Hepatocyte (in vitro differentiated cells): ENCODE data around the gene MAPKAP1.

Source experiments
- CTCF ChIP-seq: fragments of 200-600 bp; sonication (generic); IDR thresholded peaks from 2 replicates; pipeline ENCODE4 v1.5.1; 2016; ENCODE audit warnings: antibody characterized with exemption, mild to moderate bottlenecking; ENCODE audit not compliant: poor library complexity
- EZH2 ChIP-seq: fragments of 200-600 bp; sonication (generic); IDR thresholded peaks from 2 replicates; pipeline ENCODE4 v1.6.1; 2016; ENCODE audit warnings: antibody characterized with exemption, mild to moderate bottlenecking, borderline replicate concordance

GRCh38 chr9:125703662-125704061 lies 3.3 kb downstream of the MAPKAP1 start:
- no peak for TF ChIP-seq CTCF
- TF ChIP-seq EZH2, result no peak
